ENCODE data around the gene NELFCD.

Gene NELFCD

DNA sequence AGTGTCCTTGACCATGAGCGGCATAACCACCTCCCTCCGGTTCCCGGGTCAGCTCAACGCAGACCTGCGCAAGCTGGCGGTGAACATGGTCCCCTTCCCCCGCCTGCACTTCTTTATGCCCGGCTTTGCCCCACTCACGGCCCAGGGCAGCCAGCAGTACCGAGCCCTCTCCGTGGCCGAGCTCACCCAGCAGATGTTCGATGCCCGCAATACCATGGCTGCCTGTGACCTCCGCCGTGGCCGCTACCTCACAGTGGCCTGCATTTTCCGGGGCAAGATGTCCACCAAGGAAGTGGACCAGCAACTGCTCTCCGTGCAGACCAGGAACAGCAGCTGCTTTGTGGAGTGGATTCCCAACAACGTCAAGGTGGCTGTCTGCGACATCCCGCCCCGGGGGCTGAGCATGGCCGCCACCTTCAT is 43.1 kb downstream of the NELFCD start:
- H3K27ac ChIP-seq (replicated peaks): no peak overlapping the region
- DNase-seq (ENCODE audit: low read depth in 1 of 2, low spot score in 1 of 2): no peak
- H3K27me3 ChIP-seq (ENCODE audit: insufficient read depth, poor library complexity, severe bottlenecking): no peaks in the 10 kb centered on the region
- TF ChIP-seq, protein P1, sequence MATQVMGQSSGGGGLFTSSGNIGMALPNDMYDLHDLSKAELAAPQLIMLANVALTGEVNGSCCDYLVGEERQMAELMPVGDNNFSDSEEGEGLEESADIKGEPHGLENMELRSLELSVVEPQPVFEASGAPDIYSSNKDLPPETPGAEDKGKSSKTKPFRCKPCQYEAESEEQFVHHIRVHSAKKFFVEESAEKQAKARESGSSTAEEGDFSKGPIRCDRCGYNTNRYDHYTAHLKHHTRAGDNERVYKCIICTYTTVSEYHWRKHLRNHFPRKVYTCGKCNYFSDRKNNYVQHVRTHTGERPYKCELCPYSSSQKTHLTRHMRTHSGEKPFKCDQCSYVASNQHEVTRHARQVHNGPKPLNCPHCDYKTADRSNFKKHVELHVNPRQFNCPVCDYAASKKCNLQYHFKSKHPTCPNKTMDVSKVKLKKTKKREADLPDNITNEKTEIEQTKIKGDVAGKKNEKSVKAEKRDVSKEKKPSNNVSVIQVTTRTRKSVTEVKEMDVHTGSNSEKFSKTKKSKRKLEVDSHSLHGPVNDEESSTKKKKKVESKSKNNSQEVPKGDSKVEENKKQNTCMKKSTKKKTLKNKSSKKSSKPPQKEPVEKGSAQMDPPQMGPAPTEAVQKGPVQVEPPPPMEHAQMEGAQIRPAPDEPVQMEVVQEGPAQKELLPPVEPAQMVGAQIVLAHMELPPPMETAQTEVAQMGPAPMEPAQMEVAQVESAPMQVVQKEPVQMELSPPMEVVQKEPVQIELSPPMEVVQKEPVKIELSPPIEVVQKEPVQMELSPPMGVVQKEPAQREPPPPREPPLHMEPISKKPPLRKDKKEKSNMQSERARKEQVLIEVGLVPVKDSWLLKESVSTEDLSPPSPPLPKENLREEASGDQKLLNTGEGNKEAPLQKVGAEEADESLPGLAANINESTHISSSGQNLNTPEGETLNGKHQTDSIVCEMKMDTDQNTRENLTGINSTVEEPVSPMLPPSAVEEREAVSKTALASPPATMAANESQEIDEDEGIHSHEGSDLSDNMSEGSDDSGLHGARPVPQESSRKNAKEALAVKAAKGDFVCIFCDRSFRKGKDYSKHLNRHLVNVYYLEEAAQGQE (IDR thresholded peaks at IDR 0.05; ENCODE audit: insufficient replicate concordance, low read depth): no peak
- TF ChIP-seq GABPA (IDR thresholded peaks at IDR 0.05; ENCODE audit: low read depth) (no peak), POLR2AphosphoS5 (IDR thresholded peaks at IDR 0.05; ENCODE audit: low read depth) (no peak), SPI1 (IDR thresholded peaks at IDR 0.05; ENCODE audit: borderline replicate concordance, low read depth) (no peak)
- TF ChIP-seq, protein P2, sequence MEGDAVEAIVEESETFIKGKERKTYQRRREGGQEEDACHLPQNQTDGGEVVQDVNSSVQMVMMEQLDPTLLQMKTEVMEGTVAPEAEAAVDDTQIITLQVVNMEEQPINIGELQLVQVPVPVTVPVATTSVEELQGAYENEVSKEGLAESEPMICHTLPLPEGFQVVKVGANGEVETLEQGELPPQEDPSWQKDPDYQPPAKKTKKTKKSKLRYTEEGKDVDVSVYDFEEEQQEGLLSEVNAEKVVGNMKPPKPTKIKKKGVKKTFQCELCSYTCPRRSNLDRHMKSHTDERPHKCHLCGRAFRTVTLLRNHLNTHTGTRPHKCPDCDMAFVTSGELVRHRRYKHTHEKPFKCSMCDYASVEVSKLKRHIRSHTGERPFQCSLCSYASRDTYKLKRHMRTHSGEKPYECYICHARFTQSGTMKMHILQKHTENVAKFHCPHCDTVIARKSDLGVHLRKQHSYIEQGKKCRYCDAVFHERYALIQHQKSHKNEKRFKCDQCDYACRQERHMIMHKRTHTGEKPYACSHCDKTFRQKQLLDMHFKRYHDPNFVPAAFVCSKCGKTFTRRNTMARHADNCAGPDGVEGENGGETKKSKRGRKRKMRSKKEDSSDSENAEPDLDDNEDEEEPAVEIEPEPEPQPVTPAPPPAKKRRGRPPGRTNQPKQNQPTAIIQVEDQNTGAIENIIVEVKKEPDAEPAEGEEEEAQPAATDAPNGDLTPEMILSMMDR (IDR thresholded peaks at IDR 0.05; ENCODE audit: insufficient read depth, low read length): no peak
- H3K4me3 ChIP-seq (replicated peaks; ENCODE audit: insufficient read depth, low read length): no peak overlapping the region

DNA sequence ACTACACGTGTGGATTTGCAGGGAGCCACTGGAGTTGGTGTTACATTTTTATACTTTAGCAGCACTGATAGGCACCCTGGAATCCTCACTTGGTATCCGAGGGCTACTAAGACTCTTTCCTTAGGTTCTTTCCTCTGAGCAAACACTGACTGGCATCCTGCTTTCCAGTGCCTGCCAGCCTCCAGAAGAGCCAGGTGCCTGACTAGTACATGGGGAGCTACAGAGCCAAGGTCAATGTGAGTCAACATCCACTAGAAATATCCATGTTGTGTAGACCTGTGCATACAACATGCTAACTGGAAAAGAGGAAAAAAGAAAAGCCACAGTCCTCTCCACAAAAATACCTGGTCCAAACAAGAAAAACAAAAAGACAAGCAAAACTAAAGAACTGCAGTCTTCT is 44.0 kb downstream of the NELFCD start:
- no peak for DNase-seq (ENCODE audit: low read depth in 1 of 2, low spot score in 1 of 2)
- H3K27ac ChIP-seq (replicated peaks): no peak overlapping the region
- H3K4me3 ChIP-seq (replicated peaks; ENCODE audit: insufficient read depth, low read length): no peak overlapping the region
- TF ChIP-seq, protein P2 (IDR thresholded peaks at IDR 0.05; ENCODE audit: insufficient read depth, low read length): no peak
- TF ChIP-seq POLR2AphosphoS5 (IDR thresholded peaks at IDR 0.05; ENCODE audit: low read depth) (no peak), SPI1 (IDR thresholded peaks at IDR 0.05; ENCODE audit: borderline replicate concordance, low read depth) (no peak), GABPA (IDR thresholded peaks at IDR 0.05; ENCODE audit: low read depth) (no peak)
- TF ChIP-seq, protein P1 (IDR thresholded peaks at IDR 0.05; ENCODE audit: insufficient replicate concordance, low read depth): no peak
- no peaks in the 10 kb centered on the region for H3K27me3 ChIP-seq (ENCODE audit: insufficient read depth, poor library complexity, severe bottlenecking)

DNA sequence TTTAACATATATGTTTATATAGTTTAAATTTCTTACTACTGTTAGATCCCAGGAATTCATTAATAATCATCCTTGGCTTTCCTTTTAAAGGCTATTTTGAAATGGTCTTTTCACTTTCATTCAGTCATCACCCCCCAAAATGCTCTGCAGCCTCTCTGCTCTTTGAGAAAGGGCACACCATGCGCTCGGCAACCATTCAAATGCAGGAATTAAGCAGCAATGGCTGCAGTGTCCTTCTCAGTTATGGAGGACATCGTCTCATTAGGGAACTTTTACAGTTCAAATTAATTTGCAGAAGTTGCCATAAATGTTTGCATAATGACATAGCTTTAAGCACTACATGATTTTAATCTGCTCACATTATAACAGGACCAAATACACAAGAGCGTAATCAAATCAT is 44.5 kb downstream of the NELFCD start:
- Histone ChIP-seq H3K27ac (replicated peaks) (no peak overlapping the region), H3K4me3 (replicated peaks; ENCODE audit: insufficient read depth, low read length) (no peak overlapping the region), H3K27me3 (ENCODE audit: insufficient read depth, poor library complexity, severe bottlenecking) (no peaks in the 10 kb centered on the region)
- DNase-seq (ENCODE audit: low read depth in 1 of 2, low spot score in 1 of 2): no peak
- TF ChIP-seq POLR2AphosphoS5 (IDR thresholded peaks at IDR 0.05; ENCODE audit: low read depth): no peak
- no peak for TF ChIP-seq SPI1 (IDR thresholded peaks at IDR 0.05; ENCODE audit: borderline replicate concordance, low read depth)
- TF ChIP-seq GABPA (IDR thresholded peaks at IDR 0.05; ENCODE audit: low read depth): no peak
- TF ChIP-seq, protein P1 (IDR thresholded peaks at IDR 0.05; ENCODE audit: insufficient replicate concordance, low read depth): no peak
- TF ChIP-seq, protein P2 (IDR thresholded peaks at IDR 0.05; ENCODE audit: insufficient read depth, low read length): no peak
